GM23338 (cell line): ENCODE measurements around the gene ACBD4. TPM values are rescaled to one million over a fixed set of nuclear protein-coding genes. Genes with fewer than 3 reads are reported as not detected.

ENCODE experiments used
- ATAC-seq: fragments of 200-7000 bp; cut with Tn5 transposase; 3 replicates; pipeline ENCODE4 v1.9.1; 2020
- DNase-seq: peaks from one replicate; pipeline ENCODE4 v3.0.0-alpha.2; 2015; ENCODE audit warnings: low spot score
- H2AFZ ChIP-seq: fragments of 200-600 bp; sonication (generic); 2 replicates; pipeline ENCODE4 v1.8.0; 2016; ENCODE audit warnings: antibody characterized with exemption, mild to moderate bottlenecking, moderate library complexity
- H3F3A ChIP-seq: fragments of 200-600 bp; sonication (generic); replicated peaks from 2 replicates; pipeline ENCODE4 v1.8.0; 2017; ENCODE audit warnings: antibody characterized with exemption, mixed run types, low read depth
- H3K27ac ChIP-seq: fragments of 200-600 bp; sonication (generic); 2 replicates; pipeline ENCODE4 v1.6.1; 2016; ENCODE audit warnings: low read depth
- H3K27me3 ChIP-seq: fragments of 200-600 bp; sonication (generic); 2 replicates; pipeline ENCODE4 v1.8.0; 2016; ENCODE audit warnings: mild to moderate bottlenecking, mixed run types, moderate library complexity; ENCODE audit not compliant: insufficient read depth
- H3K36me3 ChIP-seq: fragments of 200-600 bp; sonication (generic); 2 replicates; pipeline ENCODE4 v1.8.0; 2016; ENCODE audit warnings: mild to moderate bottlenecking; ENCODE audit not compliant: insufficient read depth
- H3K4me1 ChIP-seq: fragments of 200-600 bp; sonication (generic); 2 replicates; pipeline ENCODE4 v1.8.0; 2016; ENCODE audit warnings: mild to moderate bottlenecking, moderate library complexity; ENCODE audit not compliant: insufficient read depth
- H3K4me2 ChIP-seq: fragments of 200-600 bp; sonication (generic); 2 replicates; pipeline ENCODE4 v1.7.1; 2017; ENCODE audit warnings: mixed run types
- H3K4me3 ChIP-seq: fragments of 200-600 bp; sonication (generic); 2 replicates; pipeline ENCODE4 v1.6.1; 2016; ENCODE audit warnings: mixed run types
- H3K79me2 ChIP-seq: fragments of 200-600 bp; sonication (generic); replicated peaks from 2 replicates; pipeline ENCODE4 v1.8.0; 2017; ENCODE audit warnings: mild to moderate bottlenecking; ENCODE audit not compliant: insufficient read depth
- H3K9me2 ChIP-seq: fragments of 200-600 bp; sonication (generic); 2 replicates; pipeline ENCODE4 v1.8.0; 2017; ENCODE audit not compliant: insufficient read depth
- H4K20me1 ChIP-seq: fragments of 200-600 bp; sonication (generic); replicated peaks from 2 replicates; pipeline ENCODE4 v1.8.0; 2017; ENCODE audit warnings: mild to moderate bottlenecking; ENCODE audit not compliant: insufficient read depth
- H3K27ac Mint-ChIP-seq: 2 replicates; pipeline ENCODE4 v1.8.0; 2020; ENCODE audit warnings: inconsistent platforms, mild to moderate bottlenecking, moderate library complexity, mixed read lengths
- H3K27me3 Mint-ChIP-seq: 3 replicates; pipeline ENCODE4 v1.8.0; 2022; ENCODE audit warnings: low read depth, mild to moderate bottlenecking, moderate library complexity, mixed read lengths, inconsistent platforms; ENCODE audit not compliant: insufficient read depth, poor library complexity
- H3K36me3 Mint-ChIP-seq: 3 replicates; pipeline ENCODE4 v1.8.0; 2021; ENCODE audit warnings: low read depth, mild to moderate bottlenecking, inconsistent platforms, moderate library complexity, mixed read lengths
- H3K4me1 Mint-ChIP-seq: 3 replicates; pipeline ENCODE4 v1.8.0; 2020; ENCODE audit warnings: mild to moderate bottlenecking, inconsistent platforms, mixed read lengths
- H3K4me3 Mint-ChIP-seq: 3 replicates; pipeline ENCODE4 v1.8.0; 2021; ENCODE audit warnings: moderate library complexity, mild to moderate bottlenecking, inconsistent platforms, mixed read lengths
- H3K9me3 Mint-ChIP-seq: 3 replicates; pipeline ENCODE4 v1.8.0; 2020; ENCODE audit warnings: moderate library complexity, mild to moderate bottlenecking, inconsistent platforms, mixed read lengths
- CREB1 ChIP-seq: fragments of 250-450 bp; sonication (Bioruptor Pico); IDR thresholded peaks from 2 replicates; pipeline ENCODE4 v1.5.0; 2020; ENCODE audit warnings: low read depth, mild to moderate bottlenecking, moderate library complexity
- CTCF ChIP-seq, 2 experiments: fragments of 200-600 bp in 1 of 2; sonication (generic) in 1 of 2; conservative IDR thresholded peaks; 2 replicates each; pipeline versions ENCODE4 v1.5.1 to v1.6.1; 2016 to 2017; ENCODE audit warnings: antibody characterized with exemption in 2 of 2, low read depth in 2 of 2, mild to moderate bottlenecking in 2 of 2, moderate library complexity in 1 of 2
- REST ChIP-seq: IDR thresholded peaks from one replicate; pipeline ENCODE4 v1.6.1; 2018; ENCODE audit warnings: antibody characterized with exemption; ENCODE audit not compliant: unreplicated experiment
- ZNF114 ChIP-seq: fragments of 250-450 bp; sonication (Bioruptor Pico); IDR thresholded peaks from 2 replicates; pipeline ENCODE4 v1.5.0; 2020; ENCODE audit warnings: mild to moderate bottlenecking, moderate library complexity
- ZNF331 ChIP-seq: fragments of 250-450 bp; sonication (Bioruptor Pico); IDR thresholded peaks from 2 replicates; pipeline ENCODE4 v1.5.0; 2020; ENCODE audit warnings: low read depth, mild to moderate bottlenecking, moderate library complexity
- ZNF462 ChIP-seq: fragments of 250-450 bp; sonication (Bioruptor Pico); IDR thresholded peaks from 2 replicates; pipeline ENCODE4 v1.5.0; 2020; ENCODE audit warnings: mild to moderate bottlenecking, moderate library complexity
- polyA plus RNA-seq: library from polyadenylated mRNA; unstranded; fragments of >200 nt; fragmentation: Nextera tagmentation; extraction: Ambion mirVana; gene quantifications from 2 replicates; pipeline ENCODE4 v1.2.1, GENCODE V29; 2016
- total RNA-seq: library from RNA; depleted of rRNA; stranded (reverse); fragments of >200 nt; shearing (Covaris generic); gene quantifications from 2 replicates; pipeline ENCODE4 v1.2.3, GENCODE V29; 2014

ACBD4 gene
- total and polyA plus RNA-seq, 2 experiments from 2014 or later = 4.5 to 6.7 TPM

GRCh38 chr17:45096141-45096540, 39.3 kb upstream of the ACBD4 start:
- Histone ChIP-seq H3K4me2 (no peak overlapping the region), H3K27ac (no peak overlapping the region; the same call in 1 of the 2 replicates), H3K27me3 (no peaks in the 10 kb centered on the region), H2AFZ (no peak overlapping the region), H3K4me1 (no peaks in the 10 kb centered on the region), H3K79me2 (no peaks in the 10 kb centered on the region), H3K9me2 (no peaks in the 10 kb centered on the region), H3K4me3 (no peak overlapping the region), H4K20me1 (peaks cover 28% of the 10 kb centered on the region), H3F3A (peaks cover 24% of the 10 kb centered on the region), H3K36me3 (peaks cover 51% of the 10 kb centered on the region)
- Mint-ChIP-seq H3K4me3 (no peak overlapping the region), H3K27ac (no peak overlapping the region), H3K4me1 (peaks cover 7% of the 10 kb centered on the region), H3K9me3 (no peaks in the 10 kb centered on the region), H3K36me3 (peaks cover 82% of the 10 kb centered on the region), H3K27me3 (peaks cover 7% of the 10 kb centered on the region)
- ATAC-seq (no peak; the same call in 2 of the 3 replicates), DNase-seq (peak; percentile 58)
- no peak for TF ChIP-seq CREB1 (CRISPR knock-in tag)
- no peak for TF ChIP-seq ZNF114 (CRISPR knock-in tag)
- TF ChIP-seq REST = no peak
- TF ChIP-seq ZNF462 (CRISPR knock-in tag) = no peak
- TF ChIP-seq CTCF (conservative IDR thresholded peaks at IDR 0.05; ENCODE audit: low read depth in 2 of 2) = peak; percentile 56 to 62
- no peak for TF ChIP-seq ZNF331 (CRISPR knock-in tag)
